HepG2 (cell line): Measurements from ENCODE around the gene DCC. TPM values are rescaled to one million over a fixed set of nuclear protein-coding genes. Genes with fewer than 3 reads are reported as not detected.

Experiments
- AGO2 ChIP-seq: fragments of 200-400 bp; formaldehyde crosslinking; optimal IDR thresholded peaks from 2 replicates; pipeline ENCODE3; 2017; ENCODE audit warnings: mild to moderate bottlenecking, low read depth, low read length, moderate library complexity
- DR1 ChIP-seq: sonication (generic); formaldehyde crosslinking; IDR thresholded peaks from 2 replicates; pipeline ENCODE4 v1.8.0; 2021; ENCODE audit warnings: mild to moderate bottlenecking, missing genetic modification reagents, inconsistent platforms
- GTF3A ChIP-seq: sonication (generic); formaldehyde crosslinking; conservative IDR thresholded peaks from 2 replicates; pipeline ENCODE4 v1.4.0; 2020; ENCODE audit warnings: mild to moderate bottlenecking, missing genetic modification reagents
- HCFC1 ChIP-seq: fragments of 150-350 bp; IDR thresholded peaks from 2 replicates; pipeline ENCODE4 v1.6.1; 2014; ENCODE audit warnings: low read depth, low read length
- SRSF9 ChIP-seq: fragments of 200-400 bp; formaldehyde crosslinking; IDR thresholded peaks from 2 replicates; pipeline ENCODE4 v1.6.1; 2018; ENCODE audit warnings: borderline replicate concordance, mild to moderate bottlenecking, low read depth, low read length; ENCODE audit not compliant: insufficient read depth, poor library complexity, severe bottlenecking
- ZNF891 ChIP-seq: sonication (generic); formaldehyde crosslinking; IDR thresholded peaks from 2 replicates; pipeline ENCODE4 v1.5.0; 2020; ENCODE audit warnings: mild to moderate bottlenecking, missing genetic modification reagents
- polyA plus RNA-seq, 8 experiments: library from polyadenylated mRNA; depleted of rRNA in 3 of 8; stranded (reverse) in 7 of 8; unstranded in 1 of 8; fragments of >200 nt; fragmentation: Illumina TruSeq in 4 of 8; extraction: Trizol in 4 of 8; gene quantifications; 2 replicates each; pipeline versions ENCODE4 v1.2.1 to v1.2.3, GENCODE V29; 2011 to 2016; ENCODE audit warnings: low read depth in 4 of 8, missing spikeins in 1 of 8, mixed read lengths in 1 of 8; ENCODE audit not compliant: insufficient read depth in 1 of 8
- total RNA-seq, 5 experiments: library from RNA; depleted of rRNA; stranded (reverse); fragments of >200 nt; fragmentation: Illumina TruSeq; extraction: Trizol; gene quantifications; 2 replicates each; pipeline ENCODE4 v1.2.3, GENCODE V29; 2016; ENCODE audit warnings: low read depth in 1 of 5
- TF ChIP-seq, protein P1 (sequence below), 2 experiments: sonication (generic) in 1 of 2; formaldehyde crosslinking in 1 of 2; IDR thresholded peaks; 2 replicates each; pipeline versions ENCODE4 v1.6.1 to v1.9.0; 2014 to 2022; ENCODE audit warnings: antibody characterized with exemption in 1 of 2, borderline replicate concordance in 1 of 2, inconsistent platforms in 1 of 2, low read depth in 1 of 2, missing genetic modification reagents in 1 of 2

The DCC gene
- total and polyA plus RNA-seq, 2 of the 13 experiments (the other 11 are each of a cell fraction or from before 2014, with no cell fraction given) = not detected

- TF ChIP-seq, protein P1, sequence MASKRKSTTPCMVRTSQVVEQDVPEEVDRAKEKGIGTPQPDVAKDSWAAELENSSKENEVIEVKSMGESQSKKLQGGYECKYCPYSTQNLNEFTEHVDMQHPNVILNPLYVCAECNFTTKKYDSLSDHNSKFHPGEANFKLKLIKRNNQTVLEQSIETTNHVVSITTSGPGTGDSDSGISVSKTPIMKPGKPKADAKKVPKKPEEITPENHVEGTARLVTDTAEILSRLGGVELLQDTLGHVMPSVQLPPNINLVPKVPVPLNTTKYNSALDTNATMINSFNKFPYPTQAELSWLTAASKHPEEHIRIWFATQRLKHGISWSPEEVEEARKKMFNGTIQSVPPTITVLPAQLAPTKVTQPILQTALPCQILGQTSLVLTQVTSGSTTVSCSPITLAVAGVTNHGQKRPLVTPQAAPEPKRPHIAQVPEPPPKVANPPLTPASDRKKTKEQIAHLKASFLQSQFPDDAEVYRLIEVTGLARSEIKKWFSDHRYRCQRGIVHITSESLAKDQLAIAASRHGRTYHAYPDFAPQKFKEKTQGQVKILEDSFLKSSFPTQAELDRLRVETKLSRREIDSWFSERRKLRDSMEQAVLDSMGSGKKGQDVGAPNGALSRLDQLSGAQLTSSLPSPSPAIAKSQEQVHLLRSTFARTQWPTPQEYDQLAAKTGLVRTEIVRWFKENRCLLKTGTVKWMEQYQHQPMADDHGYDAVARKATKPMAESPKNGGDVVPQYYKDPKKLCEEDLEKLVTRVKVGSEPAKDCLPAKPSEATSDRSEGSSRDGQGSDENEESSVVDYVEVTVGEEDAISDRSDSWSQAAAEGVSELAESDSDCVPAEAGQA (IDR thresholded peaks at IDR 0.05; ENCODE audit: low read depth) = no peak
- TF ChIP-seq, protein P1 (CRISPR knock-in tag; IDR thresholded peaks at IDR 0.05; ENCODE audit: borderline replicate concordance) = no peak
- TF ChIP-seq DR1 (CRISPR knock-in tag) (no peak), ZNF891 (CRISPR knock-in tag) (no peak), GTF3A (CRISPR knock-in tag) (no peak), AGO2 (no peak), SRSF9 (no peak), HCFC1 (no peak)
Observed at GRCh38 chr18:52723550-52723970, 383.6 kb downstream of the DCC start (continued).
